Peyer's patch (tissue), 4 donors: Measurements from ENCODE around the gene SSC4D.

Experiments
- POLR2A ChIP-seq, 2 donors: fragments of 450-650 bp; IDR thresholded peaks; one replicate each; pipeline ENCODE4 v1.5.1; 2017; ENCODE audit warnings: antibody characterized with exemption in 2 of 2, mild to moderate bottlenecking in 2 of 2, moderate library complexity in 2 of 2
- TF ChIP-seq, protein P1 (sequence below), 6 experiments: fragments of 450-650 bp in 4 of 6; fragments of 200-600 bp in 2 of 6; sonication (generic) in 1 of 6; IDR thresholded peaks; one replicate each; pipeline ENCODE4 v1.5.1; 2017 to 2019; ENCODE audit warnings: antibody characterized with exemption in 6 of 6, mild to moderate bottlenecking in 3 of 6, moderate library complexity in 1 of 6

- TF ChIP-seq, protein P1, sequence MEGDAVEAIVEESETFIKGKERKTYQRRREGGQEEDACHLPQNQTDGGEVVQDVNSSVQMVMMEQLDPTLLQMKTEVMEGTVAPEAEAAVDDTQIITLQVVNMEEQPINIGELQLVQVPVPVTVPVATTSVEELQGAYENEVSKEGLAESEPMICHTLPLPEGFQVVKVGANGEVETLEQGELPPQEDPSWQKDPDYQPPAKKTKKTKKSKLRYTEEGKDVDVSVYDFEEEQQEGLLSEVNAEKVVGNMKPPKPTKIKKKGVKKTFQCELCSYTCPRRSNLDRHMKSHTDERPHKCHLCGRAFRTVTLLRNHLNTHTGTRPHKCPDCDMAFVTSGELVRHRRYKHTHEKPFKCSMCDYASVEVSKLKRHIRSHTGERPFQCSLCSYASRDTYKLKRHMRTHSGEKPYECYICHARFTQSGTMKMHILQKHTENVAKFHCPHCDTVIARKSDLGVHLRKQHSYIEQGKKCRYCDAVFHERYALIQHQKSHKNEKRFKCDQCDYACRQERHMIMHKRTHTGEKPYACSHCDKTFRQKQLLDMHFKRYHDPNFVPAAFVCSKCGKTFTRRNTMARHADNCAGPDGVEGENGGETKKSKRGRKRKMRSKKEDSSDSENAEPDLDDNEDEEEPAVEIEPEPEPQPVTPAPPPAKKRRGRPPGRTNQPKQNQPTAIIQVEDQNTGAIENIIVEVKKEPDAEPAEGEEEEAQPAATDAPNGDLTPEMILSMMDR (IDR thresholded peaks at IDR 0.05): no peak
- no peak for TF ChIP-seq POLR2A (IDR thresholded peaks at IDR 0.05)
Measured at GRCh38 chr7:76394957-76395356, 14.5 kb downstream of the SSC4D start.
